ENCODE measurements around the gene SGK1.

The SGK1 gene

GRCh38 chr6:134128146-134128545 lies 189.8 kb downstream of the SGK1 start:
- POLR2A ChIA-PET: no interaction called here
- no peak for TF ChIP-seq ZNF488 (tag by site-specific recombination; IDR thresholded peaks at IDR 0.05)
- no peak for TF ChIP-seq ZNF23 (tag by site-specific recombination; IDR thresholded peaks at IDR 0.05; ENCODE audit: borderline replicate concordance)
- no peak for TF ChIP-seq ZNF274 (IDR thresholded peaks at IDR 0.05; ENCODE audit: low read length)
- no peak for TF ChIP-seq ZNF274 (tag by site-specific recombination; IDR thresholded peaks at IDR 0.05; ENCODE audit: borderline replicate concordance)
- no peak for TF ChIP-seq ZNF19 (tag by site-specific recombination; IDR thresholded peaks at IDR 0.05; ENCODE audit: low read depth)
- no peak for TF ChIP-seq ZBTB48 (tag by site-specific recombination; IDR thresholded peaks at IDR 0.05)
- no peak for TF ChIP-seq RBAK (tag by site-specific recombination; IDR thresholded peaks at IDR 0.05)
- TF ChIP-seq ZNF280D (tag by site-specific recombination; IDR thresholded peaks at IDR 0.05): no peak
- no peak for TF ChIP-seq SP7 (tag by site-specific recombination; IDR thresholded peaks at IDR 0.05)
- TF ChIP-seq ZNF335 (tag by site-specific recombination; conservative IDR thresholded peaks at IDR 0.05): no peak
- TF ChIP-seq AEBP2 (tag by site-specific recombination; IDR thresholded peaks at IDR 0.05; ENCODE audit: borderline replicate concordance): no peak
- TF ChIP-seq ZNF777 (tag by site-specific recombination; IDR thresholded peaks at IDR 0.05; ENCODE audit: borderline replicate concordance): no peak
- TF ChIP-seq ZNF660 (tag by site-specific recombination; IDR thresholded peaks at IDR 0.05): no peak
- CTCF ChIA-PET: interaction anchor here (0.6 kb wide), 1 partner anchor 714 kb away, joined by 3 read pairs; no protein-coding TSS in a partner anchor
- Histone ChIP-seq H3K27ac (ENCODE audit: extremely low read depth, low read depth, low read length) (no peak overlapping the region), H3K4me3 (ENCODE audit: low read depth, low read length) (no peak overlapping the region), H3K4me1 (ENCODE audit: control insufficient read depth, insufficient read depth, low read length) (no peaks in the 10 kb centered on the region), H3K36me3 (ENCODE audit: control insufficient read depth in 2 of 2, insufficient read depth in 1 of 2, low read length in 2 of 2) (no peaks in the 10 kb centered on the region), H3K9me3 (ENCODE audit: control insufficient read depth, insufficient read depth, low read depth, low read length) (no peaks in the 10 kb centered on the region; the same call in 1 of the 2 replicates)

- CTCF ChIA-PET: interaction anchor here (0.5 to 6.3 kb wide), 64 partner anchors 12 to 1375 kb away, joined by 3 to 149 read pairs (median 4); no protein-coding TSS in a partner anchor
- H3K4me1 ChIP-seq (ENCODE audit: control insufficient read depth, insufficient read depth, low read length): no peaks in the 10 kb centered on the region
- no peak overlapping the region for H3K27ac ChIP-seq (ENCODE audit: extremely low read depth, low read depth, low read length)
- H3K4me3 ChIP-seq (ENCODE audit: low read depth, low read length): no peak overlapping the region
- H3K36me3 ChIP-seq (ENCODE audit: control insufficient read depth in 2 of 2, insufficient read depth in 1 of 2, low read length in 2 of 2): no peaks in the 10 kb centered on the region
- POLR2A ChIA-PET: interaction anchor here (0.6 to 1.0 kb wide), 2 partner anchors 50 to 140 kb away, joined by 3 to 5 read pairs; no protein-coding TSS in a partner anchor
- H3K9me3 ChIP-seq (ENCODE audit: control insufficient read depth, insufficient read depth, low read depth, low read length): no peaks in the 10 kb centered on the region
- TF ChIP-seq HOXD13 (CRISPR knock-in tag; IDR thresholded peaks at IDR 0.05; ENCODE audit: borderline replicate concordance): no peak
- peak; percentile 35; the same call in 1 of the 2 replicates for TF ChIP-seq SP7 (tag by site-specific recombination; IDR thresholded peaks at IDR 0.05)
- no peak for TF ChIP-seq SALL2 (tag by site-specific recombination; IDR thresholded peaks at IDR 0.05; ENCODE audit: borderline replicate concordance)
- TF ChIP-seq PRDM10 (tag by site-specific recombination; IDR thresholded peaks at IDR 0.05): 0 out of 2 replicates have a peak, but pooled peaks have one; percentile 17
- TF ChIP-seq ZNF2 (tag by site-specific recombination; IDR thresholded peaks at IDR 0.05): 0 out of 2 replicates have a peak, but pooled peaks have one; percentile 39
- TF ChIP-seq ZNF660 (tag by site-specific recombination; IDR thresholded peaks at IDR 0.05): peak; percentile 83
- peak; percentile 40; the same call in 1 of the 2 replicates for TF ChIP-seq YY1 (tag by site-specific recombination; IDR thresholded peaks at IDR 0.05)
- peak; percentile 30; the same call in 1 of the 2 replicates for TF ChIP-seq ZBTB17 (tag by site-specific recombination; IDR thresholded peaks at IDR 0.05)
- TF ChIP-seq ZNF692 (tag by site-specific recombination; IDR thresholded peaks at IDR 0.05): 0 out of 2 replicates have a peak, but pooled peaks have one; percentile 38
- TF ChIP-seq CTCF (tag by site-specific recombination; IDR thresholded peaks at IDR 0.05): peak; percentile 17
Observed at GRCh38 chr6:134123666-134124208, 194.2 kb downstream of the SGK1 start.

All from HEK293 (cell line).